Stimulated activated CD8-positive, alpha-beta memory T cell treated with anti-CD3 and anti-CD28 coated beads, Interleukin-7, amount 100 ng/mL, for 48 hours (primary cell): ENCODE measurements around the gene NUDT16.
"Not testable (repeated sequence)": the region's sequence is repeated elsewhere in the genome, so short reads cannot be mapped to it uniquely, and the experiment has no call there.

Source experiments
- DNase-seq, 2 donors: peaks; one replicate each; pipeline ENCODE4 v3.0.0-alpha.2; 2020; ENCODE audit warnings: low read depth in 1 of 2; ENCODE audit errors: extremely low read depth in 1 of 2

The NUDT16 gene

DNA sequence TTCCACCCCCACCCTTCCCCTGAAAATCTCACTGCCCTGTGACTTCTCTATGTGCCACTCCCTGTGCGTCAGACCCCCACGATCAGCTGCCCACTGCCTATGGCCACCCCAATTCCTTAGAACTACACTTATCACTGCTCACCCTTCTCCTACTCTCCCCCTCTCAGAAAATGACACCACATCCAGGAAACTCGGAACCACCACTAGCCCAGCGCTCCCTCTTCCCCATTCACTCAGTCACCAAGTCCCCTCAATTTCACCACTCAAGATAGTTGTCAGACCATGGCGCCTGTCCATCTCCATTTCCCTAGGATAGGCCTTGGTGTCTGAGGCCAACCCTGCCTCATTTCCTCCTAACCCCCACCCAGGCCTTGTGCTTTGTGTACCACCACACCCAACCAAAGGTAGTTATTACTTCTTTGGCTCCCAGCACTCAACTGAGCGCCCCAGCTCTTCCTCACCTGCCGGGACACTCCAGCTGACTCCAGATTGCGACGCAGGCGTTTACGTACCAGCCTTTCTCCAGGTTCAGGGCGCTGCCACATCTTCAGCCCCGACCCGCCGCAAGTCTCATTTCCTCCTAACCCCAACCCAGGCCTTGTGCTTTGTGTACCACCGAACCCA, 641 bp upstream of the NUDT16 start:
- DNase-seq = not testable (repeated sequence)

DNA sequence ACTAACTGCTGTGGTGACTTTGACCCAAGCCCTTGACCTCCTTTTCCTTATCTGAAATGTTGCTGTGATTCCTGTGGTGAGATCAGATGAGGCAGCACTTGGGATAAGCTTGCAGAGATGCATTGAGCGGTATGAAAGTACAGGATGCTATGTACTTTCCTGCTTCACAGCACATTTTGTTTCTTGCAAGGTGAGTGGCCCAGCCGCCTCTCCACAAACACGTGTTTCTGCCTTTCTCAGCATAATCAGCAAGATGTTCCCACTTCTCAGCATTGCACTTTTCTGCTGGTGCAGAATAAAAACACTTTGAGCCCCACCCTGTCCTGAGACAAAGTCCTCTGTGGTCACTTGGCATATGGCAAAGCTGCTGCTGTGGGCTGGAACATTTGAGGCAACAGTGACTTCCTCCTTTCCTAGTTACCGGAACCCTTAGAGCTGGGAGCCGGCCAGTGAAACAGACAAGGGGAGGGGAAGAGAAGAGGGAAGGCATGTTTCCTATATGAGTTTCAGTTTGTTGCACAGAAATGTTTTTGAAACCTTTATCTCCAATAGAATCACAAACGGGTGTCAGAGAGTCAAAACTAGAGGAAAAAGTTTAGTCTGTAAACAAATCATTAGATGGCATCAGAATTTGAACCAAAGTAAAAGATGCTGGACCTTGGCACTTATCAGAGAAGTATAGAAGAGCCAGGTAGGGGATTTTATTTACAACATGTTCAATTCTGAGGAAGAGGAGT, 5.0 kb downstream of the NUDT16 start:
- DNase-seq = no peak

DNA sequence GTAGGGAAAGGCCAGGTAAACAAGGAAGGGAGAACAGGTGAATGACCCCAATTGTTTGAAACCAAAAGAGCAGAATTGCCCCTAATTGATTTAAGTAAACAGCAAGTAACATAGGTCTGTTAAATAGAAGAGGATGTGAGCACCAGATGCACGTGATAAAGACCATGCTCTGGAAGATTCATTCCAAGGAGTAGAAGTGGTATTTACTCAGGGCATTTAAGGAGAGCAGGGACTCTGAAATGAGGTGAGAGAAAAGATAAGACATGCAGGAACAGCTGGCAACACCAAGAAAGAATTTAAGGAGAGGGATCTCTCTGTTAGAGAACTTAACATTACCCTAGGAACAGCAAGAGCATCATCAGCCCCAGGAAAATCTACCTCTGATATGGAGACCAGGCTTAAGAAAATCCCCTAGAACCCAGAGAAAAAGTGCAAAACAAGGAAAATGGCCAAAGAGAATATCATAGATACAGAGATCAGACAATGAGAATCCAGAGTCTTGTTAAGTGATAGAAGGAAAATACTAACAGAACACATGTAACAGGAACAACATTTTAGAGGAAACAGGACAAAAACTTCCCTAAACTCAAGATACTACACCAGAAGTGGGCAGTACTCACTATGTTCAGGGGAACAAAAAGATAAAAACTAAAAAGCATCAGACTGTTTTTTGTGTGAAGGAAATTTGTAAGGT, 6.4 kb downstream of the NUDT16 start:
- no peak for DNase-seq

DNA sequence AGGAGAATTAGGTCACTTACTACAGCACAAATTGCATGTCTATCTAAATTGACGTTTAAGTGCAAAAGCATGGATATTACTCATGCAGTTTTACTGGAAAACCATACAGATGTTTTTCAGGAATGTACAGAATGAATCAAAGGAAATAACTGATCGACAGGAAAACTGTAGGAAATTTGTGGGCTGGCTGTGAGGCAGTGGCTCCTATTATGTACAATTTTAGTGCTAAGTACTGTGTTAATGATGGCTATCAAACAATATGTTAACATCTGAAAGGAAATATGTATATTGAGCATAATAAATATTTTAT, 6.9 kb downstream of the NUDT16 start:
- no peak for DNase-seq

DNA sequence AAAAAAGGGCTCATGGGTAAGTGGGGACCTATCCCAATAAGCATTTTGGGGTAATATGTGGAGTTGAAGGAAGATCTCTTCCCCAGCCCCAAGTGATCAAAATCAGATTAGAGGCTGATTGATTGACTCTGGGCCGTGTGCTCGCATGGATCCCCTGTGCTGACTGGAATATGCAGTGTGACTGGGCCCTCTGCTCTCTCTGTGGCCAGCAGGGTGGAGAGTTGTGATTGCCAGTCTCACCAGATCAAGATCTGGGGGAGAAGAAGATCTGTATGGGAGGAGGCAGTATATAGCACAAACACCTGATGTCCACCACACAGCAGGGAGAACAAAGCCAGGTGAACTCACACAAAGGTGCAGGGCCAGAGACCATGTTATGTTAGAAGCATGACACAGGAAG, 8.8 kb downstream of the NUDT16 start:
- no peak for DNase-seq

DNA sequence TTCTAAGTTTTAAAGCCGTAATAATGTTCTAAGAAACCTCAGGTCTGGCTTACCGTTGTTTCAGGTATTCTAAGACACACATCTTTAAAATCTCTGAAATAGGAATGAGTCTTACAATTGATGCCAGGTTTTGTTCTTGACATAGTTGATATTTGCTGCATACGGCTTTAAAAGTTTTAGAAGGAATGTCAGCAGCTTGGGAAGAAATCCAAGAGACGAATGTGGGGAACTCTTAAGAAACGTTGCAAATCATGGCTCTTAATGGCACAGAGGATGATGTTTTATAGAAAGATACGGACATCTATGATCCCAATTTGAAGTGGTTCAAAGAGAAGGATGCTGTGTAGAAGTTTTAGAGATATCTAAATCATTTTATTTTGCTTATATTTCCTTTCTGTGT, 11.5 kb downstream of the NUDT16 start:
- DNase-seq = no peak

DNA sequence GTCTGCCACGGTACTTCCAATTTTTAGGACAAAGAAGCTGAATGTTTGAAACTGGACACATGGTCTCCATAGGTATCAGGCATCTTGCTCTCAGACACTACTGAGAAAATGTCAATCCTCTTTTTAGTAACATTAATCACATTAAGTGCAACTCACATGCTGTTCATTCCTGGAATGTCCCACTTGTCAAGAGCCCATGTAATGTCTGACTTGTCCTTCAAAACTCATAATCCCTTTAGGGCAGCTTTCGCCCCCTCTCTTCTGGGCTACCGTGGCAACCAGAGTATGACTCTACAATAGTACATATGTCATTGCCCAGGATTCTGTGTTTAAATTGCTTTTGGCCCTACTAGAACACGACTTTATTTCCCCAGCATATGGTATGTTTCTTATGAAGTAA, 12.3 kb downstream of the NUDT16 start:
- no peak for DNase-seq

DNA sequence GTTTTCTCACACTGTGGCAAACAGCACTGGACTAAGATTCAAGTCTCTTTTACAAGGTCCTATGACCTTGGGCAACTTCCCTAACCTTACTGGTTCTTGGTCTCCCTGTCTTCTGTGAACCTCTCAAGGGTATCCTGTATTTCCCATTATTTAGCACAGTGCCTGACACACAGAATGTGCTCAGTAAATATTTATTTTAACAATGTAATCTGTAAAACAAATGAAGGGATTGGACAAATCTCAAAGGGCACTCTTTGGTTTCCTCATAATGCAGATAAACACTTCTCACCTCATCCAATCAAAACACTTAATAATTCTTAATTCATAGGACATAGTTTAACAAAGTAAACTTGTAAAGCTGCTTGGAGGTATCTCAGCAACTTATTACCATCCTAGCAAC, 12.8 kb downstream of the NUDT16 start:
- DNase-seq = no peak

DNA sequence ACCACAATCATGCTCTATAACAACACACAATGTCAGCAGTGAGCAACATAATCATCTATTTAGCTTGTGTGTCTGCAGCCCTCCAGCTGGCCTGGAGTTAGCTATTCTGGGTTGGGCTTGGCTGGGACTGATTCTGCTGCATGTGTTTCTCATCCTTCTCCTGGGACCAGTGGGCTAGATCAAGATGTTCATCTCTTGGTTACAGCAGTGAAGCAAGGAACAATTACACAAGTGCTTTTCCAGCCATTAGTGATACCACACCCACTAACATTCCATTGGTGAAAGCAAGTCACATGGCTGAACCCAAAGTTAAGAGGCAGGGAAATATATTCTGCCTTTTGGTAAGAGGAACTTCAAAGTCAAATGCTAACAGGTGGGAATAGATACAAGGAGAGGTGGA, 14.6 kb downstream of the NUDT16 start:
- DNase-seq = no peak

DNA sequence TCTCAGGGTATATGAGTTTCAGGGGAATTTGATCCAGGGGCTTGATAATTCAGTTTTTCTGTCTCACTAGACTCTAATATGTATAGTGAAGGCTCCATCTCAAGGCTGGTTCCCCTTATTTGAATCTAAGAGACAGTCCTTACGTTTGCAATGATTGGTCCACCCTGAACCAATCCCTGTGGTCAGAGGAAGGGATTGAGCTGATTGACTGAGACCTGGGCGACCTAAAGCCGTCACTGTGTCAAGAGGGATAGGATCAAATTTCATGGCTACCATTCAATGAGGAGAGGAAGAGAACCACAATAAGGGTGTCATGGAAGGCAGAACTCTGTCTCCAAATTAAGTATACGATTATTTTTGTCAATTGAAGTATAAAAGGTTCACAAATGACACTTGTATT, 16.3 kb downstream of the NUDT16 start:
- DNase-seq = no peak

DNA sequence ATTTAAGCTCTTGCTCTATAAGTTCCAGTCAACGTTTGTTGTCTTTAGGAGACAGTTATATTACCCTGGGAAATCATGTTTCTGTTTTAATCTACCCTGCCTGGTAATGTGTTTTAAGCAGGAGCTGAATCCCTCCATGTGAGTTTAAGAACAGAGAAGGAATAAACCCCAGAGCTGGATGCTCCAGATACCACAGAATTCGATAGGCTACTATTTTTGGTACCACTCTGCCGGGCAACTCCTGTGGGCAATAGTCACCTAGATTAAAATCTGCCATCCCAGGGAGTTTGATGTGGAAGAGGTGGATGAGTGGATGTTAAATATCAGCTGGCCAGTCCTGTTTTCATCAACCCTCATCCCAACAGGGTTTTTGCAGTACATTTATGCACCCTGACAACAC, 20.4 kb downstream of the NUDT16 start:
- no peak for DNase-seq

DNA sequence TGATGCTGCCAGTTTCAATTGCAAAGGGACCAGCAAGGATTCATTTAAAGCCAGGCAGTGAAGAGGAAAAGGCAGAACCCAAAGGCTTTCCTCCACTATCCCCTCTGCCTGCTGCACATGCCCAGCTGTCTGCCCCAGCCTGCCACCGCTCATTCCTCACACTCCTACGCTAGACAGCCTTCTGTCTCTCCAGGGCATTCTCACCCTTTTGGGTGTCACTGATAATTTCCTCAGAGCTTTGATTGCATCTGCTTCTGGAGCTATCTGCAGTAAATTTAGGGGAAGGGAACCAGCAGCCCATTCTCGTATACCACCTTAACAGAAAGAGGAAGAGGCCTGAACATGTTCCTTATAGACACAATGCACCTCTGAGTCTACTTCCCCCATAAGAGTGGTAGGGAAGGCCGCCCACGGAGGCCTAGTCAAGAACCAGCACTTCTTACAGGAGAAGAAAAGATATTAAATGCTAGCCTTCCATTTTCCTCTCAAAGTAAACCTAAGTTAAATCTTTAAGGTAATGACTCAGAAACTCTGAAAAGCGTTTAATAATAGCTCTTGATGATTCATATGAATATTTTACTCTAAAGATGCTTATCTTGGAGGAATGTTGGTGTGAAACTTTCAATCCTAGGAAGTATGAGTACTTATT, 20.9 kb downstream of the NUDT16 start:
- no peak for DNase-seq

DNA sequence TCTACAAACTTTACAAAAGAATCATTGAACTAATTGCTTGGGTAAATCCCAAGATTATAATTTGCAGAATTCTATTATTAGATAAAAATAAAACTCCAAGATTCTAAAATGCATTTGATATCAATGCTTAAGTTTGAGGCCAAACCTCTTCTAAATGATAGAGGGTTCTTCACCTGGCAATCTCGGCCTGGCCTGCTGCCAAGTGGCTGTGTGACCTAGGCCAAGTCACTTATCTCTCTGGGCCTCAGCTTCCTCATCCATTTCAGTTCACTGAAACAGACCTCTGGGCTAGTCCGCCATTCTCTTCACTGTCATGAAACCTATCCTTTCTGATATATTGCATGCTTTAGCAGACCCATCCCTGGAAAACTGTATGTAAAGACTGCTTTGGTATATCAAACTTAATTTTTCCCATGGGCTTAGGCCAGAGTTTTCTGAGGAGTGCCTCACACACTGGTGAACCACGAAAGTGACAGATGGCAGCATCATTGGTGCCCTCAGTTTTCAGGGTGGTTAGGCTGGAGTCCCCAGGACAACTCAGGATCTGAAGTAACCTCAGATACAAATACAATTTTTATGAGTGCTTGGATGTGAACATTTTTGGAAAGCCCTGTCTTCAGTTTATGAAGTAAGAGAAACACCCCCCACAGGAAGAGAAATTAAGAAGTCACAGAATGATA, 21.8 kb downstream of the NUDT16 start:
- no peak for DNase-seq

DNA sequence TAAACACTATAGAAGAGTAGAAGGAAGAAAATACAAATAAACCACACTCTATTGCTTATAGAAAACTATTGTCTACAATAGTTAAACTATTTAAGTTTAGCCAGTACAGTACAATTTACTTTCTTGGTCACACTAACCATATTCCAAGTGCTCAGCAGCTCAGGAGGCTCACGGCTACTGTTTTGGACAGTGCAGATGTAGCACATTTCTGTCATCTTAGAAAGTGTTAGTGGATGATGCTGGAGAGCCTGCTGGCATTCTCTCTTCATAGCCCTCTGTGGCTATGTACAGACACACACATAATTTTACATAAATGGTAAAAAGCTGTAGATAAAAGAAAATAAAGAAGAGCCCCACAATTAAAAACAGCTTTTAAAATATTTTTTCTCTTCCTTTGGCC, 23.8 kb downstream of the NUDT16 start:
- DNase-seq = no peak

DNA sequence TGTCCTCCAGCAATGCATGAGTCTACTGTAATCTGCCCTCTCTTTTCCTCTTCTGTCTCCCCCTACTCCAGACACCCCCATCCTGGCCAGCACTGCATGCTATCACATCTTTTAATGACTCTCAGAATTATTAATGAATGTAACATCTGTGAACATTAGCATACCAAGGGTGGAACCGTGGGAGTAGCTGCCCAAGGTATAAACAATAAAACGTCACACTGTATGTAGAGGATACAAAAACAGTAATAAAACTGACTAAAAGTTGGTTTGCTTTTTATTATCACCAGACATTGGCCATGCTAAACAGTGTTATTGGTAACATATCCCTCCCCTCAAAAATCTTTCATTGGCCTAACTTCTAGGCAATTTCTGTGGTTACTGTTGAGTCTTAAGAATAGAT, 24.7 kb downstream of the NUDT16 start:
- DNase-seq = no peak

DNA sequence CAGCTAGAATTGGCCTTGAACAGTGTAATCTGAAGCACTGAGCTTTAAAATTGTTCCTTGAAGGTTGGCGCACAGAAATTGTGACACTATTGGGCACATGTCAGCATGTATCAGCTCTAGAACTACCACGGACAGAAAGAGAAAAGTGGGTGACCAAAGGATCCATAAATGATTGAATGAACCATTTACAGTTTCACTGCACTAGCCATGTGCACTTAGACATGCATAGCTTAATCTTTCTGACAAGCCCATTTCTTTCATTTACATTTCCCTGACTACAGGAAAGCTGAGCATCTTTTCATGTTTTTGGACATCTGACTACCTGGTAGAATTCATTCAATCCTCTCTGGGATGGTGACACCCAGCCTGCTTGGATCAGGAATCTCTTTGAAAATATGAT, 36.2 kb downstream of the NUDT16 start:
- no peak for DNase-seq

DNA sequence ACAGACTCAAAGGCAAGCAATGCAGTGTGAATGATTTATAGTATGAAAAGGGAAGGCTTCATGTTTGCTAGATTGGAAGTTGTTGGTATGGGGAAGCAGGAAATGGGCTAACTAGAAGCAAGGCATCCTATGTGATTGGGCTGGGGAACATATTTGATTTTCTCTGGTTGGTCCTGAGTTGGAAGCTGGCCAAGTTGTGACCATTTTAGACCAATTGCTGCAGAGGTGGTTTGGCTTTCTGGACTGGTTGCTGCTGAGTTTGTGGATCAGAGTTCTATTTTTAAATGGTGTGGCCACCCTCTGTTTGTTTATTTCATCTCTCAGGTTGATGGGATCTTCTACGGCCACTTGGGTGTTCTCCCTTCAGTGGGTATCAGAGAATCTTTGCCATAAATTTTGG, 39.7 kb downstream of the NUDT16 start:
- no peak for DNase-seq

DNA sequence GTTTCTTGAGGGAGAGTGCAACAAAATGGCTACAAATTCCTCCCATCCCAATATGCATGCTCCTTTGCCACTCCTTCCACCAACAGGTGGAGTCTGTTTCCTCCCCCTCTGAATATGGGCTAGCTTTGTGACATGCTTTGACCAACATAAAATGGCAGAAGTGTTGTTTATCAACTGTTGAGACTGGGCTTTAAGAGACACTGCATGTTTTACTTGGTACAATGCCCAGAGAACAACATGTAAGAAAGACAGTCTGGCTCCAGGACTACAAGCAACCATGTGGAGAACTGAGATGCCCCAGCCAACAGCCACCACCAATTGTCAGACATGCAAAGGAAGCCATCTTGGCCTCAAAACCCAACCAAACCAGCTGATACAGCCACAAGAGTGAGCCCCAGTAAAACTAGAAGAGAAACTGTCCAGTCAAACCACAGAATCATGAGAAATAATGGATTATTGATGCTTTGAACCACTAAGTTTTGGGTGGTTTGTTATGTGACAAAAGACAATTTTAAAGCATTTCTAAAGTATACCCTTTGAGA, 40.5 kb downstream of the NUDT16 start:
- no peak for DNase-seq

DNA sequence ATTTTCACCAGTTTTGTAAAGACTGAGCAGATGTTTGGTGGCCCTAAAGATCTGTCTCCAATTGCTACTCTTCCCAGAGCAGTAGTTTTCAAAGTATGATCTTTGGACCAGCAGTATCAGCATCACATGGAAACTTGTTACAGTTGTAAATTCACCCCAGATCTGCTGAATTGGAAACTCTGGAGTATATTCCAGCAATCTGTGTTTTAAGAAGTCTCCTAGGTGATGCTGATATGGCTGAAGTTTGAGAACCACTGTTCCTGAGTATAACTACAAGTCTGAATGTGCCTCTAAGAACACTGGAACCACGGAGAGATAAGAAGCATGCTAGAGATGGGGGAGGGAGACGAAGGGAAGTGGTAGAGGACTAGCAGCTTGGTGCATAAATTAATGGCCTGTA, 45.7 kb downstream of the NUDT16 start:
- DNase-seq = no peak

DNA sequence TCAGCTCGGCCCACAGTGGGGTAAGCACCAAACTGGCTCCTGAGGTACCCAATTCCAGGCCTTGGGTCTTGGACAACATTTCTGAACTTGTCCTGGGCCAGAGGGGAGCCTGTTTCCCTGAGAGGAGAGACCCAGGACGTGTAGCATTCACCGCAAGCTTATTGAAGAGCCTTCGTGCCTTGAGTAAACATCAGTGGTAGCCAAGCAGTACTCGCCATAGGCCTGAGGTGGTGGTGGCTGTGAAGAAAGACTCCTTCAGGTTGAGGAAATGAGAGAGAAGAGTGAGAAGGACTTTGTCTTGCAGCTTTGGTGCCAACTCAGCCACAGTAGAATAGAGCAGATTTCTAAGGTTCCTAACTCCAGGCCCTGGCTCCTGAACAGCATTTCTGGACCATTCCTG, 50.2 kb downstream of the NUDT16 start:
- no peak for DNase-seq

DNA sequence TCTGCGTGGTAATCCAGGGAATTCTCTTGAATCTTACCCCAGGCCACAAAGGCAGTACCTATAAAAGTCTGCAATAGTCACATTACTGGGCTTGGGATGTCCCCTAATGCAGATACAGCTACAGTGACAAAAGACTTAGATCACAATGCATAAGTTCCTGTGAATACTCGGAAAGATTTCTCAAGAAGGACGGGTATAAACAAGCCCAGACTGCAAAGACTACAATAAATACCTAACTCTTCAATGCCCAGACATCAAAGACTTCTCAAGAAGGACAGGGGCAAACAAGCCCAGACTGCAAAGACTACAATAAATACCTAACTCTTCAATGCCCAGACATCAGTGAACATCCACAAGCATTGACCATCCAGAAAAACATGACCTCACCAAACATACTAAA, 50.9 kb downstream of the NUDT16 start:
- no peak for DNase-seq
